Lung (tissue), 12 donors: ENCODE data around the gene RPS26. TPM values are rescaled to one million over a fixed set of nuclear protein-coding genes. Genes with fewer than 3 reads are reported as not detected.

Experiments used
- ATAC-seq: fragments of 200-7000 bp; cut with Tn5 transposase; one replicate; pipeline ENCODE4 v1.9.1; 2020; ENCODE audit warnings: moderate number of reproducible peaks; ENCODE audit not compliant: insufficient read depth, low FRiP score
- DNase-seq, 3 donors: peaks; one replicate each; pipeline ENCODE4 v3.0.0-alpha.2; 2013 to 2017
- H3K27ac ChIP-seq, 2 donors: one replicate each; pipeline ENCODE4 v1.5.1; 2013; ENCODE audit warnings: mild to moderate bottlenecking in 2 of 2, moderate library complexity in 2 of 2, control low read depth in 1 of 2, inconsistent platforms in 1 of 2, low read depth in 1 of 2, low read length in 1 of 2
- H3K27me3 ChIP-seq, 3 donors: one replicate each; pipeline ENCODE4 v1.5.1; 2013; ENCODE audit warnings: low read length in 2 of 3; ENCODE audit not compliant: control insufficient read depth in 3 of 3, insufficient read depth in 3 of 3
- H3K36me3 ChIP-seq, 4 donors: one replicate each; pipeline ENCODE4 v1.5.1; 2013; ENCODE audit warnings: low read length in 4 of 4, mild to moderate bottlenecking in 1 of 4, moderate library complexity in 1 of 4; ENCODE audit not compliant: control insufficient read depth in 4 of 4, insufficient read depth in 4 of 4
- H3K4me1 ChIP-seq, 5 donors: one replicate each; pipeline ENCODE4 v1.5.1; 2013; ENCODE audit warnings: low read length in 5 of 5, mild to moderate bottlenecking in 2 of 5, moderate library complexity in 1 of 5; ENCODE audit not compliant: control insufficient read depth in 5 of 5, insufficient read depth in 5 of 5
- H3K4me3 ChIP-seq: one replicate; pipeline ENCODE4 v1.5.1; 2013; ENCODE audit warnings: mild to moderate bottlenecking, control low read depth, moderate library complexity
- H3K9ac ChIP-seq, 2 donors: one replicate each; pipeline ENCODE4 v1.5.1; 2013; ENCODE audit warnings: low read length in 2 of 2, control low read depth in 1 of 2; ENCODE audit not compliant: insufficient read depth in 1 of 2
- H3K9me3 ChIP-seq, 4 donors: one replicate each; pipeline ENCODE4 v1.5.1; 2013; ENCODE audit warnings: low read length in 3 of 4, mild to moderate bottlenecking in 1 of 4, moderate library complexity in 1 of 4; ENCODE audit not compliant: control insufficient read depth in 4 of 4, insufficient read depth in 3 of 4
- WGBS, 2 donors: extraction: QIAGEN DNeasy Blood & Tissue Kit; methylation state at CpG; one replicate each; pipeline ENCODE4 v1.1.7; 2013; 5-methylcytosine and 5-hydroxymethylcytosine counted together
- polyA plus RNA-seq, 2 donors: library from polyadenylated mRNA; stranded (reverse); fragments of 200-250 nt; gene quantifications; one replicate each; pipeline ENCODE4 v1.2.1, GENCODE V29; 2013
- total RNA-seq, 2 donors: library from RNA; depleted of rRNA in 1 of 2; stranded (reverse); fragments of >200 nt in 1 of 2; gene quantifications; one replicate each; pipeline ENCODE4 v1.2.1, GENCODE V29; 2014 to 2021
- TF ChIP-seq, protein P1 (sequence below): IDR thresholded peaks from 2 replicates; pipeline ENCODE4 v1.5.1; 2012; ENCODE audit warnings: mild to moderate bottlenecking; ENCODE audit errors: control extremely low read depth, extremely low read depth
- donor health status: control.
- donor health status: control.
- donor health status: Bipolar disorder and iron deficiency.
- donor health status: healthy.
- donor health status: DM: yes; HTN: yes; CAD: no.

RPS26 gene
- total and polyA plus RNA-seq, 4 donors = 53.1 to 1,477 (median 591) TPM

DNA sequence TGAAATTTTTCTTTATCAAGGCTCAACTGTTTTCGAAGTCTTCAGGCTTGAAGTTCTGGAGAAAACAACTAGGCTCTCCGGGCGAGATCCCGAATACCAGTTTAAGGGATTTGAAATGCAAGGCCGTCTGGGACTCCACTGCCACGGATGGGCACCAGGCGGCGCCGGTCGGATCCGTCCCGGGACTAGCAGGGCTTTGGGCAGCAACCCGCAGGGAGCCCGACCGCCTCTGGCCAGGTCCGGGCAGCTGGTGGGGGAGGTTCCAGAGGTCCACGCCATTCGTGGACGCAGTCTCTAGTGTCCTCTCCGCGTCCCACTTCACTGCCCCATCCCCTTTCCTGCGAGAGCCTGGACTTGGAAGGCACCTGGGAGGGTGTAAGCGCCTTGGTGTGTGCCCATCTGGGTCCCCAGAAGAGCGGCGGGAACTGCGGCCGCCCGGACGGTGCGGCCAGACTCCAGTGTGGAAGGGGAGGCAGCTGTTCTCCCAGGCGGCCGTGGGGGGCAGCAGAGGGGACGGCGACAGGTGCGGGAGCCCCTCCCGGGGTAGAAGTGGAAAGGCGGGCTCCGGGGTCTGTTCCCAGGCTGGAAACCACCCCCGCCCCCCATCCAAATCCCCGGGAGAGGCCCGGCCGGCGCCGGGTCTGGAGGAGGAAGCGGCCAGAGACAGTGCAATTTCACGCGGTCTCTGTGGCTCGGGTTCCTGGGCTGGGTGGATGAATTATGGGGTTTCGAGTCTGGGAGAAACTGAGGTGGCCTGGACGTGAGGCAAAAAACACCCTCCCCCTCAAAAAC, 37.4 kb downstream of the RPS26 start:
- Histone ChIP-seq H3K9me3 (no peaks in the 10 kb centered on the region), H3K27ac (peak overlapping the region; percentile 62 to 88), H3K27me3 (peaks cover 0 to 27% (median 25%) of the 10 kb centered on the region in 3 donors), H3K36me3 (no peaks in the 10 kb centered on the region), H3K4me3 (peak overlapping the region; percentile 37), H3K4me1 (peaks cover 0 to 17% (median 2%) of the 10 kb centered on the region in 5 donors), H3K9ac (peak overlapping the region; percentile 21 to 61)
- 2 to 4% methylated on average over 49 to 50 of the region's 50 CpGs for WGBS, 2 donors
- ATAC-seq (peak; percentile 88), DNase-seq (peak; percentile 74 to 86 (median 80))
- TF ChIP-seq, protein P1, sequence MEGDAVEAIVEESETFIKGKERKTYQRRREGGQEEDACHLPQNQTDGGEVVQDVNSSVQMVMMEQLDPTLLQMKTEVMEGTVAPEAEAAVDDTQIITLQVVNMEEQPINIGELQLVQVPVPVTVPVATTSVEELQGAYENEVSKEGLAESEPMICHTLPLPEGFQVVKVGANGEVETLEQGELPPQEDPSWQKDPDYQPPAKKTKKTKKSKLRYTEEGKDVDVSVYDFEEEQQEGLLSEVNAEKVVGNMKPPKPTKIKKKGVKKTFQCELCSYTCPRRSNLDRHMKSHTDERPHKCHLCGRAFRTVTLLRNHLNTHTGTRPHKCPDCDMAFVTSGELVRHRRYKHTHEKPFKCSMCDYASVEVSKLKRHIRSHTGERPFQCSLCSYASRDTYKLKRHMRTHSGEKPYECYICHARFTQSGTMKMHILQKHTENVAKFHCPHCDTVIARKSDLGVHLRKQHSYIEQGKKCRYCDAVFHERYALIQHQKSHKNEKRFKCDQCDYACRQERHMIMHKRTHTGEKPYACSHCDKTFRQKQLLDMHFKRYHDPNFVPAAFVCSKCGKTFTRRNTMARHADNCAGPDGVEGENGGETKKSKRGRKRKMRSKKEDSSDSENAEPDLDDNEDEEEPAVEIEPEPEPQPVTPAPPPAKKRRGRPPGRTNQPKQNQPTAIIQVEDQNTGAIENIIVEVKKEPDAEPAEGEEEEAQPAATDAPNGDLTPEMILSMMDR = peak; percentile 50

DNA sequence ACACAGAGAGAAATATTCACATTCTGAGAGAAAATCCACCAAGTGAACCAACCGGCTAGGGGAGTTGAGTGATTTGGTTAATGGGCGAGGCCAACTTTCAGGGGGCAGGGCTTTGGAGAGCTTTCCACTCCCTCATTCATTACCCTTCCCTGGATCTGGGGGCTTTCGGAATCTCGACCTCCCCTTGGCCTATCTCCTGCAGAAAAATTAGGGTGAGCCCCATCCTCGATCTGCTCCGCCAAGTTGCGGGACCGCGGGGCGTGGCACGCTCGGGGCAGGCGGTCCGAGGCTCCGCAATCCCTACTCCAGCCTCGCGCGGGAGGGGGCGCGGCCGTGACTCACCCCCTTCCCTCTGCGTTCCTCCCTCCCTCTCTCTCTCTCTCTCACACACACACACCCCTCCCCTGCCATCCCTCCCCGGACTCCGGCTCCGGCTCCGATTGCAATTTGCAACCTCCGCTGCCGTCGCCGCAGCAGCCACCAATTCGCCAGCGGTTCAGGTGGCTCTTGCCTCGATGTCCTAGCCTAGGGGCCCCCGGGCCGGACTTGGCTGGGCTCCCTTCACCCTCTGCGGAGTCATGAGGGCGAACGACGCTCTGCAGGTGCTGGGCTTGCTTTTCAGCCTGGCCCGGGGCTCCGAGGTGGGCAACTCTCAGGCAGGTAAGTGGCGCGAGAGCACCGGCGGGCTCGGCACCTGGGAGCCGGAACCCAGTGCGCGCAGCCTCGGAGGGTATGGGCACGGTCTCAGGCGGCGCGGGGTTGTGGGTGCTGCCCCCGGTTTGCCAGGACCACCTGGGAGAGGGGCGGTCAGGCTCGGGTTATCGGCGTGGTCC, 38.2 kb downstream of the RPS26 start, which contains the start of gene ERBB3:
Gene ERBB3, plus strand, starts transcription at position 443 of the 833 bp plus-strand sequence. Its CDS starts 136 bp downstream, at position 579.
- Histone ChIP-seq H3K27me3 (peaks cover 0 to 27% (median 25%) of the 10 kb centered on the region in 3 donors), H3K36me3 (no peaks in the 10 kb centered on the region), H3K4me3 (peak within 1 kb of the TSS; percentile 54), H3K9me3 (no peaks in the 10 kb centered on the region), H3K27ac (peak within 1 kb of the TSS; percentile 62 to 88), H3K4me1 (peaks cover 0 to 17% (median 2%) of the 10 kb centered on the region in 5 donors), H3K9ac (peak within 1 kb of the TSS; percentile 25 to 61)
- 1 to 2% methylated on average over 50 to 59 of the region's 59 CpGs for WGBS, 2 donors
- TF ChIP-seq, protein P1 = no peak
- peak; percentile 86 for ATAC-seq
- DNase-seq = peak; percentile 82 to 90 (median 84)

DNA sequence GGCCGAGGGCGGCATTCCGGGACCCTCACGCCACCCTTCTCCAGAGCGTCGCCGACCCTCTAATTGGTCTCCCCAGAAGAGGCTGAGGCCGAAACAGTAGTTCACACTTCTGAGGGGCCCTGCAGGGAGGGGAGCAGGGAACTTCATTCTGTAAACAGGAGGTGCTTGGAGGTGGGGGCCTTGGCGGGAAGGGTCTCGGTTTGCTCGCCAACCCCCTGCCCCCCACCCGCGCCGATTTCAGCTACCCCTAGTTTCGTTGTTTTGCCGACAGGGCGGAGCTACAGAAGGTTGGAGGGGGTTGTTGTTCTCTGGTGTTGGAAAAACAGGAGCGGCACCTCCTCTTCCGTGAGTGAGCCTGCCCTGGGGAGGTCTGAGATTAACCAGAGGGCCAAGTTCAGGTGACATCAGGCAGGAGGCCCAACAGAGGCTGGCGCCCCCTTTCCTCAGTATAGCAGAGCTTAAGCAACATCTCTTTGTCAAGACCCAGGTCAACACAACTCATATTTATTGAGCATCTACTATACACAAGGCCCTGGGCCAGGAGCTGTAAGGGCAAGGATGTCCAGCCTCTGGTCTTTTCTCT, 38.9 kb downstream of the RPS26 start:
- Histone ChIP-seq H3K27me3 (peaks cover 0 to 27% (median 25%) of the 10 kb centered on the region in 3 donors), H3K9me3 (no peaks in the 10 kb centered on the region), H3K4me1 (peaks cover 0 to 17% (median 2%) of the 10 kb centered on the region in 5 donors), H3K9ac (peak overlapping the region in 1 of 2 donors; percentile 25), H3K4me3 (peak overlapping the region; percentile 54), H3K27ac (peak overlapping the region in 1 of 2 donors; percentile 88), H3K36me3 (no peaks in the 10 kb centered on the region)
- DNase-seq = peak; percentile 9 to 33 (median 28)
- WGBS, 2 donors = 23 to 24% methylated on average over 20 of the region's 20 CpGs
- ATAC-seq = no peak
- TF ChIP-seq, protein P1 = no peak
